Measurements from ENCODE around the gene PCDHB13.
A peak's percentile ranks its signal among the peaks of the same experiment; 100 is the strongest.
"Not testable (repeated sequence)": the region's sequence is repeated elsewhere in the genome, so short reads cannot be mapped to it uniquely, and the experiment has no call there.

Gene PCDHB13

GRCh38 chr5:141213656-141214339 lies at the start of gene PCDHB13:
PCDHB13 (plus strand) TSS chr5:141213919; CDS start chr5:141214124, 205 bp downstream.
- FAIRE-seq, result not testable (repeated sequence)

GRCh38 chr5:141172381-141173204 lies 41.1 kb upstream of the PCDHB13 start, which contains the start of gene PCDHB7:
PCDHB7 (plus strand) TSS chr5:141172644; CDS start chr5:141172836, 192 bp downstream.
- peak; percentile 71 for FAIRE-seq

DNA sequence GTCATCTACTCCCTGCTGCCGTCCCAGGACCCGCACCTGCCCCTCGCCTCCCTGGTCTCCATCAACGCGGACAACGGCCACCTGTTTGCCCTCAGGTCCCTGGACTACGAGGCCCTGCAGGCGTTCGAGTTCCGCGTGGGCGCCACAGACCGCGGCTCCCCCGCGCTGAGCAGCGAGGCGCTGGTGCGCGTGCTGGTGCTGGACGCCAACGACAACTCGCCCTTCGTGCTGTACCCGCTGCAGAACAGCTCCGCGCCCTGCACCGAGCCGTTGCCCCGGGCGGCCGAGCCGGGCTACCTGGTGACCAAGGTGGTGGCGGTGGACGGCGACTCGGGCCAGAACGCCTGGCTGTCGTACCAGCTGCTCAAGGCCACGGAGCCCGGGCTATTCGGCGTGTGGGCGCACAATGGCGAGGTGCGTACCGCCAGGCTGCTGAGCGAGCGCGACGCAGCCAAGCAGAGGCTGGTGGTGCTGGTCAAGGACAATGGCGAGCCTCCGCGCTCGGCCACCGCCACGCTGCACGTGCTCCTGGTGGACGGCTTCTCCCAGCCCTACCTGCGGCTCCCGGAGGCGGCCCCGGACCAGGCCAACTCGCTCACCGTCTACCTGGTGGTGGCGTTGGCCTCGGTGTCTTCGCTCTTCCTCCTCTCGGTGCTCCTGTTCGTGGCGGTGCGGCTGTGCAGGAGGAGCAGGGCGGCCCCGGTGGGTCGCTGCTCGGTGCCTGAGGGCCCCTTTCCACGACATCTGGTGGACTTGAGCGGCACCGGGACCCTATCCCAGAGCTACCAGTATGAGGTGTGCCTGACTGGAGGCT lies 39.2 kb upstream of the PCDHB13 start:
- FAIRE-seq, result not testable (repeated sequence)

DNA sequence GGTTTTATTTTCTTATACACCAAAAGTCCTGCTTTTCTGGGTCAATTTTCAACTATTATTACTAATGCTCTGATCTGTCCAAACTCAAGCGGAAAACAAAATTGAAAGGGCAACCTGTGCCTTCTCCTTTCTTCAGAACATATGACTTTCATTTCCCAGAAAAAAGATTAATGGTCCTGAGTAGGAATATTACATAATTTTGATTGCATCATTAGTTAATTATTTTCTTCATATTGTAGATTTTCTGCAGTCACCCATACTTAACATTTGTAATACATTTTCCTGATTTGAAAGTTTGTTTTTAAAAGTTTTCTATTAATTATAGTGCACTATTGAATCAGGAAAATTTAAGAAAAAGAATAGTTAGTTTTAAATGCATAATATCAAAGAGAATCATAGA lies 37.8 kb upstream of the PCDHB13 start:
- FAIRE-seq, result no peak

DNA sequence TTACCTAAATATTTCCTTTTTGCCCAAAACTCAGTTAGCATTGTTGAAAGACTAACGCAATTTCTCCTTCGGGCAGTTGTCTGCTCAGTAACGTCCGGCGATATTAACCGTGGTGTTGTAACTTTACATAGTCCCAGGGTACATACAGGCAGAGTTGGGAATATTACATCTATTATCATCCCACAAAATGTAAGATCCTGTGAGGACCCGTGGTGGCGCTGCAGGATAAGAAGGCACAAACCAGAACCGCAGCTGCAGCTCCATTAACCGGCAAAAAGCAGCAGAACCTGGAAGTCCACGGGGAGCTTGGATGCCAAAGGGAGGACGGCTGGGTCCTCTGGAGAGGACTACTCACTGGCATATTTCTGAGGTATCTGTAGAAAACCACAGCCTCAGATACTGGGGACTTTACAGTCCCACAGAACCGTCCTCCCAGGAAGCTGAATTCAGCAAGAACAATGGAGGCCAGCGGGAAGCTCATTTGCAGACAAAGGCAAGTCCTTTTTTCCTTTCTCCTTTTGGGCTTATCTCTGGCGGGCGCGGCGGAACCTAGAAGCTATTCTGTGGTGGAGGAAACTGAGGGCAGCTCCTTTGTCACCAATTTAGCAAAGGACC lies 36.0 kb upstream of the PCDHB13 start, which contains the start of gene PCDHB8:
Gene PCDHB8 (plus strand): TSS at position 214 of the 615 bp plus-strand sequence. CDS start 245 bp downstream, at position 459.
- not testable (repeated sequence) for FAIRE-seq

DNA sequence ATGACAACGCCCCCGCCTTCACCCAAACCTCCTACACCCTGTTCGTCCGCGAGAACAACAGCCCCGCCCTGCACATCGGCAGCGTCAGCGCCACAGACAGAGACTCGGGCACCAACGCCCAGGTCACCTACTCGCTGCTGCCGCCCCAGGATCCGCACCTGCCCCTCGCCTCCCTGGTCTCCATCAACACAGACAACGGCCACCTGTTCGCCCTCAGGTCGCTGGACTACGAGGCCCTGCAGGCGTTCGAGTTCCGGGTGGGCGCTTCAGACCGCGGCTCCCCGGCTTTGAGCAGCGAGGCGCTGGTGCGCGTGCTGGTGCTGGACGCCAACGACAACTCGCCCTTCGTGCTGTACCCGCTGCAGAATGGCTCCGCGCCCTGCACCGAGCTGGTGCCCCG lies 34.3 kb upstream of the PCDHB13 start:
- not testable (repeated sequence) for FAIRE-seq

GRCh38 chr5:141179876-141180275 lies 33.8 kb upstream of the PCDHB13 start:
- not testable (repeated sequence) for FAIRE-seq

DNA sequence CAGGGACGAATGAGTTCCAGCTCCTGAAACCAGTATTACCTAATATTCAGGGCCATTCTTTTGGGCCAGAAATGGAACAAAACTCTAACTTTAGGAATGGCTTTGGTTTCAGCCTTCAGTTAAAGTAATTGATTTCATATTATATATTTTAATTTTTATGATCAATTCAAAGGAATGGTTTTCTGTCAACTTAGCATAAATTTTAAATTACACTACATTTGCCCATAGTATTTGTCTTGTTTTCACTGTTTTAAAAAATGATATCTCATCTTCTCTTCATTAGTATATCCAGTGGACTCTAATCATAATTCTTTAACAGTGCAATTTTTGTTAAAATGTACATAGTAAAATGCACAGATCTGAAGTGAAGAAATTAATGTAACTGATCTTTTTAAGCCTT lies 33.4 kb upstream of the PCDHB13 start:
- FAIRE-seq, result no peak

GRCh38 chr5:141182248-141182647 lies 31.5 kb upstream of the PCDHB13 start, which contains the start of gene PCDHB16:
PCDHB16 (plus strand) TSS chr5:141182387; CDS start chr5:141182560, 173 bp downstream.
- no peak for FAIRE-seq

- not testable (repeated sequence) for FAIRE-seq
Measured at GRCh38 chr5:141184117-141184855, 29.4 kb upstream of the PCDHB13 start.

- FAIRE-seq, result peak; percentile 90
Measured at GRCh38 chr5:141186897-141187512, 26.7 kb upstream of the PCDHB13 start, which contains the start of gene PCDHB9. PCDHB9 (plus strand) TSS chr5:141187161; CDS start chr5:141187319, 158 bp downstream.

DNA sequence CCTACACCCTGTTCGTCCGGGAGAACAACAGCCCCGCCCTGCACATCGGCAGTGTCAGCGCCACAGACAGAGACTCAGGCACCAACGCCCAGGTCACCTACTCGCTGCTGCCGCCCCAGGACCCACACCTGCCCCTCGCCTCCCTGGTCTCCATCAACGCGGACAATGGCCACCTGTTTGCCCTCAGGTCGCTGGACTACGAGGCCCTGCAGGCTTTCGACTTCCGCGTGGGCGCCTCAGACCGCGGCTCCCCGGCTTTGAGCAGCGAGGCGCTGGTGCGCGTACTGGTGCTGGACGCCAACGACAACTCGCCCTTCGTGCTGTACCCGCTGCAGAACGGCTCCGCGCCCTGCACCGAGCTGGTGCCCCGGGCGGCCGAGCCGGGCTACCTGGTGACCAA lies 25.0 kb upstream of the PCDHB13 start:
- FAIRE-seq, result not testable (repeated sequence)

- FAIRE-seq, result not testable (repeated sequence)
Measured at GRCh38 chr5:141189131-141189530, 24.6 kb upstream of the PCDHB13 start.

DNA sequence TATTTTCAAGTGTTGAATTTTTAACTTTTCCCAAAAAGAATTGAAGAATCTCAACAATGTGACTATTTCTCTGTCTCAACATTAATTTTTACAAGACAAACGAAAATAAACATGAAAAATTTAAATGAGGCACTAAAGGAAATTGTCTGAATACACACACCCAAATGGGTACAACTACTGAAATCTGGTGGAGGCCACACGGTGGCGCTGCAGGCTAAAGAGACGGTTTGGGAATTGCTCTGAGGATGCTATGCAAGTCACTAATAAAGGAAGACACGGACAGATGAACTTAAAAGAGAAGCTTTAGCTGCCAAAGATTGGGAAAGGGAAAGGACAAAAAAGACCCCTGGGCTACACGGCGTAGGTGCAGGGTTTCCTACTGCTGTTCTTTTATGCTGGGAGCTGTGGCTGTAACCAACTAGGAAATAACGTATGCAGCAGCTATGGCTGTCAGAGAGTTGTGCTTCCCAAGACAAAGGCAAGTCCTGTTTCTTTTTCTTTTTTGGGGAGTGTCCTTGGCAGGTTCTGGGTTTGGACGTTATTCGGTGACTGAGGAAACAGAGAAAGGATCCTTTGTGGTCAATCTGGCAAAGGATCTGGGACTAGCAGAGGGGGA lies 21.5 kb upstream of the PCDHB13 start, which contains the start of gene PCDHB10:
Gene PCDHB10 (plus strand): TSS at position 244 of the 616 bp plus-strand sequence. CDS start 200 bp downstream, at position 444.
- peak; percentile 61 for FAIRE-seq

DNA sequence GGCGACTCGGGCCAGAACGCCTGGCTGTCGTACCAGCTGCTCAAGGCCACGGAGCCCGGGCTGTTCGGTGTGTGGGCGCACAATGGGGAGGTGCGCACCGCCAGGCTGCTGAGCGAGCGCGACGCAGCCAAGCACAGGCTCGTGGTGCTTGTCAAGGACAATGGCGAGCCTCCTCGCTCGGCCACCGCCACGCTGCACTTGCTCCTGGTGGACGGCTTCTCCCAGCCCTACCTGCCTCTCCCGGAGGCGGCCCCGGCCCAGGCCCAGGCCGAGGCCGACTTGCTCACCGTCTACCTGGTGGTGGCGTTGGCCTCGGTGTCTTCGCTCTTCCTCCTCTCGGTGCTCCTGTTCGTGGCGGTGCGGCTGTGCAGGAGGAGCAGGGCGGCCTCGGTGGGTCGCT lies 19.4 kb upstream of the PCDHB13 start:
- not testable (repeated sequence) for FAIRE-seq

DNA sequence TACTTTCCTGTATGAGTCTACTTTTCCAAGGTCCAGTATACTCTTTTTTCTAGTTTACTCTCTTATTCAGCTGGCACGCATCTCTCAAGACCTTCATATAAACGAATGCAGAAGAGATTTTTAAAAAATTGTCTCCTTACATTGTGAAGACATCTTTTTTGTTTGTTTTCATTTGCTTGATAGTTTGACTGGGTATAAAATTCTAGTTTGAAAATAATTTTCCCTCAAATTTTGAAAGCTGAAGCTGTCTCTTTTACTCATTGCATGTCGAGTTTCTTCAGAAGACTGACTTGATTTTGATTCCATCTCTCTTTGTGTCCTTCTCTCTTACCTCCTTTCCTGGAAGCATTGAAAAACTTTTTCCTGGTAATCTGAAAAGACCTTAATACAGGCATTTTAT lies 17.4 kb upstream of the PCDHB13 start:
- no peak for FAIRE-seq

DNA sequence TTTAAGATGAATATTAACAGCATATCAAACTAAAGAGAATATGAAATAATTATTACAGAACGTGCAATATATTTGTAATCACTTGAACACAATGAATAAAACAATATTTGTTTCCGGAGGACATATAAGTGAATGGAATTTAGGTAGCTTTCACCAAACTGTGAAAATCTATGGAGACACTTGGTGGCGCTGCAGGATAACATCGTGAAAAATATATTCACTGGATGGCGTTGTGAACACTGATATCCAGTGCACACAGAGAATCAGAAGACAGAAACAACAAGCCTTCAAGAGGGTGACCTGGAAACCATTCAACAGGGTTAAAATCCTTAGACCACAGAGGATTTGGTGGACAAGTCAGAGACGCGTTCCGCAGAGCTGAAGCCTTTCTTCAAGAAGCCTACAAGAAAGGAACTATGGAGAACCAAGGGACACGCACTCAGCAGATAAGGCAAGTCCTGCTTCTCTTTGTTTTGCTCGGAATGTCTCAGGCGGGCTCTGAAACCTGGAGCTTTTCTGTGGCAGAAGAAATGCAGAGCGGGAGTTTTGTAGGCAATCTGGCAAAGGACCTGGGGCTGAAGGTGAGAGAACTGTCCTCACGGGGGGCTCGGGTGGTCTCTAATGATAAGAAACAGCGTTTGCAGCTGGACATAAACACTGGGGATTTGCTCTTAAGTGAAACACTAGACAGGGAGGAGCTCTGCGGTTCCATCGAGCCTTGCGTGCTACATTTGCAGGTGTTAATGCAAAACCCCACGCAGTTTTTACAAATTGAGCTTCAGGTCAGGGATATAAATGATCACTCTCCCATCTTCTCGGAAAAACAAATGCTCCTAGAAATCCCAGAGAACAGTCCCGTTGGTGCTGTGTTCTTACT lies 14.1 kb upstream of the PCDHB13 start, which contains the start of gene PCDHB11:
Gene PCDHB11 (plus strand): TSS at position 269 of the 877 bp plus-strand sequence. CDS start 148 bp downstream, at position 417.
- peak; percentile 63 for FAIRE-seq

- FAIRE-seq, result not testable (repeated sequence)
Measured at GRCh38 chr5:141201126-141201525, 12.6 kb upstream of the PCDHB13 start.

GRCh38 chr5:141201646-141202045 lies 12.1 kb upstream of the PCDHB13 start:
- FAIRE-seq, result not testable (repeated sequence)

Data from G401.6 (cell line).